NCI-H1105 (cell line): ENCODE data around the gene ELOVL6.
A peak's percentile ranks its signal among the peaks of the same experiment; 100 is the strongest.
"Not testable (repeated sequence)": the region's sequence is repeated elsewhere in the genome, so short reads cannot be mapped to it uniquely, and the experiment has no call there.

Experiments used
- DNase-seq: peaks from one replicate; lab custom pipeline; 2025; lab: John Stamatoyannopoulos, UW

The ELOVL6 gene

DNA sequence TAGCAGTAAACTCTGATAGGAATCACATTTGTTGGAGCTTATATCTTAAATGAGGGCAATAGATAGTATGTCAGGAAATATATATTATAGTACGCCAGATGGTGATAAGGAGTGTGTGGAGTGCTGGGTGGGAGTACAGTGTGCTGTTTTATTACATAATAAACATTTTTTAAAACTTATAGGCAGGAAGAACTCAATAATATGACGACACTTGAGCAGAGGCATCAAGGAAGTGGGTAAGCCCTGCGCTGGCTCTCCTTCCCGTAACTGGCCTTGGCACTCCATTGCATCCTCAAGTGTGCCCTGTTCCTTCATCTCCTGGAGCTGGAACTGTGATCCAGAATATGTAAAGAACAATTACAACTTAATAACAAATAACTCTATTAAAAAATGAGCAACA is 123.8 kb downstream of the ELOVL6 start:
- DNase-seq, result no peak

DNA sequence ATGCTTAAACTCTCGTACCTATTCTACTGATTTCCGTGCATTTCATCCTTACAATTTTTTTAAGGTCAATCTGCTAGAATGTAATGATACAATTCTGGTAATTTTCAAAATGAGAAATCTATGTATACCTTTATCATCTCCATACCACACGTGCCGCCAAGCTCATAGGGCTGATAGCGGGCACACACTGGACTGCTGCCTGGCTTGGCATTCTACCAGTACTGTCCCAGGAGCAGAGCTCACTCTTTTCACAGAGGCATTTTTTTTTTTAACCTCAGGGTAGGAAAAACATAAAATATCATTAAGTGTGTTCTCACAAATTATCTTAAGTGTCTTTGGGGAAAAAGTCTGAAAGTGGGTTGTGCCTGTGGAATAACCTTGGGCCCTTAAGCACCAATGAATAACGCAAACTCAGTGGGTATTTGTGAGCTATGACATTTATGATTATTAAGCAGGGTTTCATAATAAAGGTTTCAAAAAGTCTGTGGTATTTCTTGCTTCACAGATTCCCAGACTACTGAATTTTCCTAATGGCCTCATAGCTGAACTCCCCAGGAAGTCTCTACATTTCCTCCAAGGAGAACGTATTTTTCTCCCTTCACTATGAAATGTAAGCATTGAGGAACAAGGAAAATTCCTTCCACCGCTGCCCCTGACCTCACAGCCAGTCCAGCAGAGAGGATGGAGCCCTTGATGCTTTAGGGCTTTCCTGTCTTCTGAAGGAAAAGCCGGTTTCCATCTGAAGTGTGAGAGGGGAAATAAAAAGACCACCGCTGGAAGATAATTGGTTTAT is 125.2 kb downstream of the ELOVL6 start:
- DNase-seq, result no peak

DNA sequence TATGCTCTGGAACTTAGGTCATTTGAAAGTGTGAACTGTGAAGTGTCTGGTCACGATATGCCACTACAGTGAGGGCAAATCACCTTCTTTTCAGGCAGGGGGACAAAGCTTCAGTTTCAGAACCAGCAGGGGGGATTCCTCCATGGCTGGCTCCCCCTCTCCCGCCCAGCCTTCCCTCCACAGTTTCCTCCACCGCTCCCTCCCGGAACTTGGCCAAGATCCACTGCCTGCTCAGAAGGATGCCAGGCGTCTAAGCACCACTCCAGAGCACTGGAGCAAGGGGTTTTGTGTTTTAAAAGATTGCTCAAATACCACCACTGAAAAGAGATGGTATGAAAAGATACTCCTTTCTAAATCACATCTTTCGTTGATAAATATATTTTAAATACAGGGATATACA is 126.9 kb downstream of the ELOVL6 start:
- no peak for DNase-seq

DNA sequence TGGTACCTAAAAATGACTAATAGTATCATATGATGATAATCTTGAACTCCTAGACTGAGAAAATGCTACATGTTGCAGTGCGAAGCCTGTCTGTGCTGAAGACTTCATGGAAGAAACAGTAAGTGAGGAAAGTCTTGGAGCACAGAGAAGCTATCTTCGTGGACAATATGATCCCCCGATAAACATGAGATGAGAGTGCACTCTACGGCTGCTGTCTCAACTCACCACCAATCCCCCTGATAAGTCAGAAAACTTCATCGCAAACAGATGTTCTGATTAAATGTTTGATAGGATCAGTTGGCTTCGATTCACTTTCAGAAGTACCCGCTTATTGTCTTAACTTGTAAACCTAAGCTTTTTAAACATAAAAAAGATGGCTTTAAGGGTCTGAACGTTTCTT is 130.2 kb downstream of the ELOVL6 start:
- DNase-seq, result no peak

DNA sequence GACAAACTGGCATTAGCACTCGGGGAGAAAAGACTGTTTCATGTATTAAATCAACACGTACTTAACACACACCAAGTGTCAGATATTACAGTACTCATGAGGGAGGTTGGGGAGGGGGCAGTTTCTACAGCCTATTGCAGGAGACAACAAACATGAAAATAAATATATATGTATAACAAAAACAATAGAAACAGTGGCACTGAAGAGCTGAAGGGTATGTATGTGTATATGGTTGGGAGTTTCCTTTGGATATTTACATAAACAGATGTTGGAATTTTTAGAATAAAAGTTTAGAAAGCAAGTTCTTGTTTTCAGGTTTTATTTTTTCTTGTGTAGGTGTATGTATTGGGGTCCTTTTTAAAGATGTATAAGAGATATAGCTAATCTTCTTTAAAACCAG is 133.5 kb downstream of the ELOVL6 start:
- DNase-seq, result no peak

DNA sequence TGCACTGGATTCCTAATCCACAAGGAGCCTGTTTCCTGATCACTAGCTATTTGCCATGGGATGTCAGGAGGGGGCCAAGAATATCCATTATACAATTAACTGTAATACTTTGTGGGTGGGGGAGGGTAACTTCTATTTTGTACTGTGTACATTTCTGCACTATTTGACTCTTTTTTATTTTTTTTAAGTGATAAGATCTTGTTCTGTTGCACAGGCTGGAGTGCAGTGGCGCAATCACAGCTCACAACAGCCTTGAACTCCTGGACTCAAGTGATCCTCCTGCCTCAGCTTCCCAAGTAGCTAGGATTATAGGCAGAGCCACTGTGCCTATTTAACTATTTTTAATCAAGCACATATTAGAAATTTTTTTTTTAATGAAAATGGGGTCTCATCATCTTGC is 134.1 kb downstream of the ELOVL6 start:
- DNase-seq, result no peak

DNA sequence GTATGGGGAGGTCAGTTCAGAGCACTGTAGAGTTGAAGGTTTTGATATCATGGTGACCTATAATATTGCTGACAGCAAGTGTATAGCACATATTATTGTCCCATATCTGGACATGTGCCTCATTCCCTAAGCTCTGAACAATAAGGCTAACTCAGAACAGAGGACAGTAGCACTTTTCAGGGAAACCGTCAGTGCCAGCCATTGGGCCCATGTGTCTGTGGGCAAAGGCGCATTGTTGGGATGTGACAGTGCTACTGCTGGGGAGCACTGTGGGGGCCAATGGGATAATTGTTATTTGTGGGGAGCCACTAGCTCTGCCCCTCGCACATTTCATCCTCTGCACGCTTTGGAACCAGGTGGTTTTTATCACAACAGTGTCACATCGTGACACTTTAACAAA is 136.2 kb downstream of the ELOVL6 start:
- no peak for DNase-seq

DNA sequence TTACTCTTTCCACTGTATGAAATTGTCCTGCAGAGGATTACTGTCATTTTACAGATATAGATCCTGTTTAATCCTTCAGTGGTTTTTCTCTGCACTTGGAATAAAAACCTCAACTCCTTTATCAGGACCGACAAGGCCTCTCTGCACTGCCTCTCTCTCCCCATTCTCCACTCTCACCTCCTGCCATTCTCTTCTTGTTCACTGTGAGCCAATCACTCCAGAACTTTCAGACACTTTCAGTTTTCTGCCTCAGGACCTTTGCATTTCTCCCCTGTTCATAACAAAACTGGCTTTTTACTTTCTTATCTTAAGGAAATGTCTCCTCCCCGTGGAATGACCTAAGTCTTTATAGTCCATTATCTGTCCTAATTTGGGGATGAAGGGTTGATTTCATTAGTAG is 137.3 kb downstream of the ELOVL6 start:
- DNase-seq, result no peak

DNA sequence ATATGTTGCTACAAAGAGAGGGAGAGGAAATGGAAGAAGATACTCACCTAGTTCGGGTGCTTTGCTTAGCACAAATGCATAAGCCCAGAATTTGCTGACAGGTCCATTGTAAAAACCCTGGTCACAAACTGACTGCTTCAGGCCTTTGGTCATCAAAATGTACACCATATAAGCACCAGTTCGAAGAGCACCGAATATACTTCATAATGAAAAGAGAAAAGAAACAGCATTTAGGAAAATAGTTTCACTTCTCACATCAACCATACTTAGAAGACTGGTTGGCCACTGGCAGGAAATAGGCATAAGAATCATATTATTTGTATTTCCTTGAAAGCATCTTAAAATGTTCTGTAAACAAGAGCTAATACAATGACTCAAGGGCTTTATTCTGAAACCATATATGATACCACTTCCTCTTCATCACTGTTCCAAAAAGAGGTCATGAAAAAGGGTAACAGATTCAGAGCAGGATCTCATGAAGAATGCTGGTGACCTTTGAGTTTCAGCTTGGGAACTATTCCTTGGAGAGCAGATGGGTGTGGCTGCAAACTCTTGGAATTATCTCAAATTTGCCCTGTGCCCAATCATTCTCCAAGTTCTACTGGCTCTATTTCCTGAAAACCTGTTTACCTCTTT is 138.7 kb downstream of the ELOVL6 start:
- DNase-seq, result no peak

DNA sequence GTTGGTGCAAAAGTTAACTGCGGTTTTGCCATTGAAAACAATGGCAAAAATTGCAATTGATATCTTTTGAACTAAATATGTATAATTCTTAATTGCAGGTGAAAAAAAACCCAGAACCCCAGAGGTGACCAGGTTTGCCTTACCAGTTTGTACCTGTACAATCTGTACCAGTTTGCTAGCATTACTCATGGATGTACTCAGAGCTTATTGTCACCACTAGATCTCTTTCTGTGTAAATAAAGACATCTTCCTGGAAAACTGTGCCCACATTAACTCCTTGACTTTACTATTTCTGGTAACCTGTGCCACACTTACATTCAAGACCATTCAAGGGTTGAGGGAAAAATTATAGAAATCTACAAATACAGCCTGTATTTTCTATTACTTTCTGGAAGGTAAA is 139.7 kb downstream of the ELOVL6 start:
- no peak for DNase-seq

DNA sequence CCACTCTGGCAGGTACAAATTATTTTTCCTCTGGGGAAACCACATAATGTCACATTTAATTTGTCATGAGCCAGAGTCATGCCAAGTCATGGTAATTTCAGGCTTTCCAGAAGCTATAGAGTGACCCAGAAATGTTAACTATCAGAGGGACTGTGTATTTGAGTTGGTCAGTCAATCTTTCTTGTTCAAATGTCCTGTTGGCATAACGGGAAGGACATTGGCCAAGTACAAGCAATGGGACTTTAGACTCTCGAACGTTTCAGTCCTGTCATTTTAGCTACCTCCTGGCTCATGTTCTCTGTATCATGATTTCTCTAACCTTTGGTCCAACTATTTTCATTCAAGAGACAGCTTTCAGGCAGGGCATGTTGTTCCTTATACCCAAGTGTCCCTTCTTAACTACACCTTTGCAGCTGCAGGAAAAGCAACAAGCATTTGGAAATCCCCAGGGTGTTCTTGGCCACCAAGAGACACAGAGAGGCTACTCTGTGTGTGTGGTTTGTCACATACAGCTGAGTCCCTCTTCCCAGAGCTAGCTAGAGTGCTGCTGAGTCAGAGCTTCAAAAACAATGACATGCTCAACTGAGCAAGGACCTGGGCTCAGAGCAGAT is 143.2 kb downstream of the ELOVL6 start:
- DNase-seq, result no peak

DNA sequence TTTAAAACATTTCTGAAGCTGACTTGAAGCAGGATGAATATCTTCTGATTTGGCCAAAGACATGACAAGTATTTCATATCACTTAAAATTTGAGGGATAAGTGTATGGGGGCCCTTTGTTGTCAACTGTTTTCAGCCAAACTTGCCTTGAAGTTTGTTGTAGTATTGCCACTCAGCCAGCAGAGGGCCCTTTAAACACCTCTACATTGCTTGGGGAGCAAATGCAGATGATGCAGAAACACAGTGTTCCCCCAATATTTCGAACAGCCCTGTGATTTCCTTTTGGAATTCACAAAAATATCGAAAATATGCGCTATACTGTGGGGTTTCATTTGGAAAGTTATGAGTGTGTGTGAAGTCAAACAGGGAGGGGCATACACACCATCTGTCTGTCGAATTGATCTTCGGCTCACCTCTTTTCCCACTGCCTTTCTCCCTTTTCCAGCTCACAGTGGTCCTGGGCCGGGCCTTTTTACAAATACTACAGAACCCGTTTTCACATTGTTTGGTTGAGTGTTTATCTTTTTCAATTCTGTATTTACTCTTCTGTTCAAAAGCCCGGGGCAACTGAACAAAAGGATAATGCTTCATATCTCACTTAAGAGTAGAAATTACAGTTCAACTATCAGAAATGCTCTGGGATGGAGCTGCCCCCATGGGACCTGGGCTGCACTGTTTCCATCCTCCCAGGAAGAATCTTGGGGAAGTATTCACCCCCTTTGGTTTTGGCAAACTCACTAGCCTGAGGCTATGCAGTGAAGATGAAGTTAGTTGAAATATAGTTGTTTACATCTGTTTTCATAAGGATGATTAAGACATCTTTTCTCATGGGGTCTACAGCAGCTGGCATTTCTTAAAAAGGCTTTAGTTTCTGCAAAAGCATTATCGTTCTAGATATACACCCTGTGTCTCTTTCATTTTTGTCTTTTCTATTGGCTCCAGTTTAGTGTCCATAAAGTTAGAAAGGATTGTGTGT is 148.2 kb downstream of the ELOVL6 start:
- DNase-seq, result peak; percentile 2

DNA sequence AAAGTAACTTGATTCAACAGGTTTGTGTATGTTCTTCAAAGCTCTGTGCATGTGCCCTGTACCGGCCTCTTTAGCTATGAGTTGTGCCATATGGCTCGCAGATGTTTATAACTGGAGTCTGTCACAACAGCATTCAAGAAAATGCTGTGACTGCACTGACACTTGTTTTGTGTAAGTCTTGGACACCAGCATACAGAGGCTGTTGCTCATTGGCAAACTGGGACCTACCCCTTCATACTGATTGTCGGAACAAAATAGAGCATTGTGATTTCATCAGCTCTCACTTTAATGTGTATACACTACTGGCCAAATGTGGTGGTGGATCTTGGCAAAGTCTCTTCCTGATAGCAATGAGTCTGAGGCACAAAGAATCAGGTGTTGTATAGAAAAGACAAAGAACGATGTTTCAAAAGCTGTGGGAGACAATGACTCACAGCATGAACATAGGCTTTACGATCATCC is 151.8 kb downstream of the ELOVL6 start:
- no peak for DNase-seq

DNA sequence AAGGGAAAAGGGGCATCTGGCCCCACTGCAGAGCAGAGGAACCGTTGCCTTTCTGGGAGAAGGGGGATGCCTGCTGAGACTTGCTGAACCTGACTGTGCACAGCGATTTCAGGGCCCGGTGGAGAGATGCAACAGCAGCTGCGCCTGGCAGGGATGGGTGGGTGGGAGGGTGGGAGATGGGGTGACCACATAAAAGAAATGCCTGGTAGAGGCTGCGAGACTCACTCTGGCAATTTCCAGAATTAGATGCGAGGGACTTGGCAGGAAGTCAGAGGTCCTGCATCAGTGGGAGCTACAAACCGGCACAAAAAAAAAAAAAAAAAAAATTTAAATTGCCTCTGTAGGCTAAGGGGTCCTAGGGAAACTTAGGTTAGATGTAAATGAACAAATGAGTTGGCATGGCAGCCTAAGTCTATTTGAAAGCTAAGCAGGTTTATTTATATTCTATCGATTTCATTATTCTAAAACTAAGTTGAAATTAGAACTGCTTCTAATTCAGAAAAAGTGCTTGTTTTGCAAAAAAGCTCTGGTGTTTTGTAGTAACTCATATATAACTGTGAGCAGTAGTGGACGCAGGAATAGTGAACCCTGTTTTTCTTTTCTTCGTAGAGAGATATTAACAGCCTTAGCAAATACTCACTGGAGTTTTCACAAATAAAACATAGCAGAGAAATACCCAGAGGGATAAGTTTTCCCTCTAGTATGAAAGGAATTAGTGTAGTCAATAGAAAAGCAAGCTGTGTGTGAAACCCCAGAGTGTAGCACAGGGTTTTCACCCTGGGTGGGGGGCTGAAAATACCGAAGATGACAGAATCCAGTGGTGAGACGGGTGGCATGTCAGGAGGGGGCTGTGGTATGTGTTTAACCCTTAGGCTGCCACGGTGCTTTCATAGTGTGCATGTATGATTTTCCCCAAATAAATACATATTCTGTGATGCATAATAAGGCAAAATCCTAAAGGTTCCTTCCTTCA is 155.6 kb downstream of the ELOVL6 start:
- no peak for DNase-seq

DNA sequence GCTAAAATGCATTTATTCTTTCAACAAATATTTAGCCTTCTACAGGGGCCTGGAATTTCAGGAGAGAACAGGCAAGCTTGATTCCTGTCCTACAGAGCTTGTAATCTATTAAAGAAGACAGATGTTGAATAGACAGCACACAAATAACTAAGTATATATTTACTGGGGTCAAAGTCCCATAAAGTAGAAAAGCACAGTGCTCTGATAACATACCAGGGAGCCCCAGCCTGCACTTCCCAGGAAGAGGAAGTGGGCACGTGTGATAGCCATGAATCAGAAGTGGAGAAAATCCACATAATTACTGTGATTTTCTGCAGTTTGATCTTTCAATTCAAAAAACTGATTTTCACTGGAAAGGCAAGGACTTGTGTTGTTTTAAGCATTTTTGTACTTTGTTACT is 156.7 kb downstream of the ELOVL6 start:
- DNase-seq, result no peak

DNA sequence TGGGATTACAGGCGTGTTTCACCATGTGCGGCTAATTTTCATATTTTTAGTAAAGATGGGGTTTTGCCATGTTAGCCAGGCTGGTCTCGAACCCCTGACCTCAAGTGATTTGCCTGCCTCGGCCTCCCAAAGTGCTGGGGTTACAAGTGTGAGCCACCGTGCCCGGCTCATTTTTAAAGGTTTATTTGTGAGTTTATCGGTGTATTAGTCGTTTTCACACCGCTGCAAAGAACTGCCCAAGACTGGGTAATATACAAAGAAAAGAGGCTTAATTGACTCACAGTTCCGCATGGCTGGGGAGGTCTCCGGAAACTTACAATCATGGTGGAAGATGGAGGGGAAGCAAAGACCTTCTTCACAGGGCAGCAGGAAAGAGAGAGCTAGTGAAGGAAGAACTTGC is 159.3 kb downstream of the ELOVL6 start:
- DNase-seq, result not testable (repeated sequence)

DNA sequence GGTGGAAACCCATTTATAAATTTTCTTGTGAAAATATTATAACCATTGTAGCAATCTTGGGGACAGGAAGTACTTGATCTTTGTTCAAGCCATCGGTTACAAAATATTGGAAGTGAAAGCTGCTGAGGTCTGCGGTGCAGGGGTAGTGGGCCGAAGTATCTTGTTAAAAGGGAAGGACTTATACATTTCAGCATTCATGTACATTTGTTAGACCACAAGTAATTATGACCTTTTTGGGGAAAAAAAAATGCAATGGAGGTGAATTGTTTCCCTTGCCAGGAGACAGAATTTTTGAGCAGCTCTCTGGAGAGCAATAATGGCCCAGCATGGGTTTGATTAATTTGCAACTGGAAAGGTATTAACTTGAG is 164.4 kb downstream of the ELOVL6 start:
- DNase-seq, result no peak

DNA sequence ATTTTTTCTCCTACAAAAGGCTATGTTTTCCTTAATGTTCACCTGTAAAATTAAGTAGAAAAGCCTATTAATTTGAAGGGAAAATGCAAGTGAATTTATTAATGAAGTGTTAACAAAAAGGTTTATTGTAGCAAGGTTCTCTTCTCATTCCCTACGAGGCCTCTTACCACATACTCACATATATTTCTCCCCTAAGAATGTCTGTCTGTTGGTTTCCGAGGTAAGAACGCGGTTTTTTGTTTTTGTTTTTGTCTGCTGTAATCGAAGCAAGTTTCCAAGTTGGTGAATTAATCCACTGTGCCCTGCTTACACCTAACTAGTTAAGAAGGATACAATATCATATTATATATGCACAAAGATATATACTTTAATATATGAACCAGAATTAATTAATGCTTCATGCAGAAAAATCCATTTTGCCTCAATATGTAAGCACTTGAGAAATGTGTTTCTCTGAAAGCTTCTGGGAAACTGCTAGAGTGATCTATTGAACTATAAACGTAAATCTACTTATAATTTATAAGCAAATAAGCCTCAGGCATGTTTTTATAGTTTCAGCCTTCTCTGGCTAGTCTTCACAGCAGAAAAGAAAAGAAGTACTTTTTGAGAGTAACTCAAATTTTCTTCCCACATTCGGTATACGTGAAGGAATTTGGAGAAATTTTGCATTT is 164.9 kb downstream of the ELOVL6 start:
- DNase-seq, result no peak

DNA sequence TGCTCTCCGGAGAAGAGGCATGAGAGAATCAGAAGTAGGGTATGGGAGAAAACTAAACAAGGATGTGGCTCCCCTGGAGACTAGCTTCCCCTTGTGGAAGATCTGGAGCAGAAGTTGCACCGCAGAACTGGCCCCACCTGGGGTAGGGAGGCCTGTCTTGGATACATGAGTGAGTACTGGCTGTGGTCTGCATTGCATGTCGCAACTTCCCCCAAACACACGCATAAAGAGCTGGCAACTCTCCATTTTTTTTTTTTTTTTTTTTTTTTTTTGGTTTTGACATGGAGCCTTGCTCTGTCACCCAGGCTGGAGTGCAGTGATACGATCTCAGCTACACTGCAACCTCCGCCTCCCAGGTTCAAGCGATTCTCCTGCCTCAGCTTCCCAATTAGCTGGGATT is 165.8 kb downstream of the ELOVL6 start:
- DNase-seq, result no peak

DNA sequence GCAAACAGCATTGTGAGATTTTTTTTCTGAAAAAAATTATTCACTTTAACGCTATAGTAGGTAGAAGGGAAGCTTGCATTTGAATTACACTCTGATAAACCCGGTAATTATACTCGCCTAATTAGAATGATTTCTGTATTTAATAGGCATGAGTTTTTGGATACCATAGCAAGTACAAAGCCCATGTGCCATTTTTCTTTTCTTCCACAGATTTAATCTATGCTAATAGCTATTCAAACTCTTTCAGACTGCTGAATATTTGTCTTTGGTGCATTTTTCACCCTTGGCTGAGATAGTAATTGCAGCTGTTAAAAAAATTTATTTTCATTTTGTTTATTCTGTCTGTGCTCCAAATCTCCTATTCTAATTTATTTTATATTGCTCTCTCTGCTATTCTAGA is 172.7 kb downstream of the ELOVL6 start:
- no peak for DNase-seq
